RPMI7951 (cell line): ENCODE measurements around the gene RNF186. TPM values are rescaled to one million over a fixed set of nuclear protein-coding genes. Genes with fewer than 3 reads are reported as not detected.
"Not testable (repeated sequence)": the region's sequence is repeated elsewhere in the genome, so short reads cannot be mapped to it uniquely, and the experiment has no call there.

Experiments
- DNase-seq: peaks from one replicate; pipeline ENCODE4 v3.0.0-alpha.2; 2012; ENCODE audit warnings: low read depth
- total RNA-seq: library from RNA; depleted of rRNA; stranded (reverse); fragments of >200 nt; shearing (Covaris generic); gene quantifications from 2 replicates; pipeline ENCODE4 v1.2.3, GENCODE V29; 2014

Gene RNF186
- total RNA-seq, 1 experiment from 2014 or later, result not detected

GRCh38 chr1:19824541-19824940, 9.5 kb upstream of the RNF186 start:
- DNase-seq, result peak; percentile 49

- DNase-seq, result no peak
Observed at GRCh38 chr1:19824036-19824435, 9.0 kb upstream of the RNF186 start.

- DNase-seq, result no peak
Observed at GRCh38 chr1:19819701-19820100, 4.6 kb upstream of the RNF186 start.

- DNase-seq, result no peak
Observed at GRCh38 chr1:19818324-19818723, 3.2 kb upstream of the RNF186 start.

- no peak for DNase-seq
Observed at GRCh38 chr1:19817160-19817559, 2.1 kb upstream of the RNF186 start.

- not testable (repeated sequence) for DNase-seq
Observed at GRCh38 chr1:19816737-19817086, 1.6 kb upstream of the RNF186 start.

- DNase-seq, result no peak
Observed at GRCh38 chr1:19815801-19816736, 986 bp upstream of the RNF186 start.

GRCh38 chr1:19814244-19814661, 830 bp downstream of the RNF186 start:
- DNase-seq, result no peak

GRCh38 chr1:19813643-19813960, 1.5 kb downstream of the RNF186 start:
- no peak for DNase-seq

GRCh38 chr1:19812875-19813642, 2.0 kb downstream of the RNF186 start:
- DNase-seq, result no peak

- peak; percentile 61 for DNase-seq
Observed at GRCh38 chr1:19811206-19811851, 3.8 kb downstream of the RNF186 start.

GRCh38 chr1:19809044-19809750, 5.9 kb downstream of the RNF186 start:
- no peak for DNase-seq

- DNase-seq, result no peak
Observed at GRCh38 chr1:19808351-19808750, 6.7 kb downstream of the RNF186 start.

GRCh38 chr1:19804831-19805251, 10.2 kb downstream of the RNF186 start:
- DNase-seq, result no peak

GRCh38 chr1:19802269-19802668, 12.8 kb downstream of the RNF186 start:
- DNase-seq, result no peak

- peak; percentile 93 for DNase-seq
Observed at GRCh38 chr1:19800076-19800804, 14.8 kb downstream of the RNF186 start.

GRCh38 chr1:19799230-19800075, 15.6 kb downstream of the RNF186 start, which contains the start of gene TMCO4:
TMCO4 (minus strand) TSS chr1:19799916; CDS start chr1:19780758, 19,158 bp downstream.
- peak; percentile 47 for DNase-seq

- no peak for DNase-seq
Observed at GRCh38 chr1:19798486-19799229, 16.4 kb downstream of the RNF186 start.

- no peak for DNase-seq
Observed at GRCh38 chr1:19797827-19798226, 17.3 kb downstream of the RNF186 start.
